Bronchial epithelial cell (primary cell): ENCODE results near the gene OPCML. TPM values are rescaled to one million over a fixed set of nuclear protein-coding genes. Genes with fewer than 3 reads are reported as not detected.

Source experiments
- DNase-seq: peaks from one replicate; pipeline ENCODE4 v3.0.0-alpha.2; 2010; ENCODE audit warnings: low read depth
- FAIRE-seq: peaks from 2 replicates; lab custom pipeline; 2011; peaks lifted over from hg19 to GRCh38; lab: Jason Lieb, UNC
- H3K27me3 ChIP-seq: 2 replicates; pipeline ENCODE4 v1.5.1; 2011; ENCODE audit warnings: low read length; ENCODE audit not compliant: control insufficient read depth, insufficient read depth
- H3K36me3 ChIP-seq: 2 replicates; pipeline ENCODE4 v1.5.1; 2011; ENCODE audit warnings: low read length; ENCODE audit not compliant: control insufficient read depth, insufficient read depth
- H3K4me3 ChIP-seq: 2 replicates; pipeline ENCODE4 v1.5.1; 2011; ENCODE audit warnings: mild to moderate bottlenecking, low read depth, low read length, control low read depth
- CTCF ChIP-seq: IDR thresholded peaks from 2 replicates; pipeline ENCODE4 v1.5.1; 2011; ENCODE audit warnings: mild to moderate bottlenecking, moderate library complexity, low read length, control low read depth, inconsistent platforms; ENCODE audit not compliant: insufficient read depth, severe bottlenecking
- total RNA-seq: library from RNA; depleted of rRNA; stranded (reverse); fragments of >200 nt; gene quantifications from 2 replicates; pipeline ENCODE4 v1.2.1, GENCODE V29; 2014

The OPCML gene
- total RNA-seq, 1 donor from 2014 or later, result not detected

GRCh38 chr11:133058501-133058900, 473.8 kb downstream of the OPCML start:
- TF ChIP-seq CTCF, result no peak
- no peak for FAIRE-seq
- H3K4me3 ChIP-seq, result no peak overlapping the region
- DNase-seq, result no peak
- H3K27me3 ChIP-seq, result no peaks in the 10 kb centered on the region
- H3K36me3 ChIP-seq, result no peaks in the 10 kb centered on the region

- no peak for TF ChIP-seq CTCF
- FAIRE-seq, result no peak
- H3K4me3 ChIP-seq, result no peak overlapping the region
- DNase-seq, result no peak
- no peaks in the 10 kb centered on the region for H3K27me3 ChIP-seq
- no peaks in the 10 kb centered on the region for H3K36me3 ChIP-seq
These were observed 479.1 kb downstream of the OPCML start for GRCh38 chr11:133053124-133053776.

- H3K36me3 ChIP-seq, result no peaks in the 10 kb centered on the region
- FAIRE-seq, result no peak
- H3K27me3 ChIP-seq, result no peaks in the 10 kb centered on the region
- no peak for DNase-seq
- TF ChIP-seq CTCF, result no peak
- no peak overlapping the region for H3K4me3 ChIP-seq
These were observed 479.8 kb downstream of the OPCML start for GRCh38 chr11:133052537-133052936.

GRCh38 chr11:133049244-133050019, 482.9 kb downstream of the OPCML start:
- DNase-seq, result no peak
- Histone ChIP-seq H3K4me3 (no peak overlapping the region), H3K36me3 (no peaks in the 10 kb centered on the region), H3K27me3 (no peaks in the 10 kb centered on the region)
- no peak for TF ChIP-seq CTCF
- no peak for FAIRE-seq

DNA sequence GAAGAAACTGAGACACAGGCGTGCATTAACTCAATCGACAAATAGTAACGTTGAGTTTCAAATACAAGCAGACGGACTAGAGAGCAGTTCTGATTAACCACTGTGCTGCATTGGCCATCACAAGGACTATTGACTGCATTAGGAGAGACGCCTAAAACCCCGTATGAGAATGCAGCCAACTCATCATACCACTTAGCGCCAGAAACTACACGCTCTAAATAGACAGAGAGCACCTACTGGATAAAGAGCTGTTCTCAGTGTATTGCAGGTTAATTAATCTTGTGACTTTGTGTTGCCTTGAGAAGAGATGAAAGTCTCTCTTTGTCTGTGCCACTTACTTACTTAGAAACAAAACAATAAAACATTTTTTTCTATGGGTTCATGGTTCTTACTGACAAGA, 484.0 kb downstream of the OPCML start:
- DNase-seq, result no peak
- TF ChIP-seq CTCF, result no peak
- no peaks in the 10 kb centered on the region for H3K27me3 ChIP-seq
- H3K36me3 ChIP-seq, result no peaks in the 10 kb centered on the region
- H3K4me3 ChIP-seq, result no peak overlapping the region
- no peak for FAIRE-seq
